Fibroblast of mammary gland (primary cell): Measurements from ENCODE around the gene TM2D3.
A peak's percentile ranks its signal among the peaks of the same experiment; 100 is the strongest.
"Not testable (repeated sequence)": the region's sequence is repeated elsewhere in the genome, so short reads cannot be mapped to it uniquely, and the experiment has no call there.

ENCODE experiments used
- DNase-seq: peaks from one replicate; pipeline ENCODE4 v3.0.0-alpha.2; 2010; ENCODE audit warnings: low read depth
- H3K4me3 ChIP-seq: 2 replicates; pipeline ENCODE4 v1.5.1; 2011; ENCODE audit warnings: low read depth, mild to moderate bottlenecking, low read length, moderate library complexity; ENCODE audit not compliant: control insufficient read depth
- CTCF ChIP-seq: conservative IDR thresholded peaks from 2 replicates; pipeline ENCODE4 v1.5.1; 2011; ENCODE audit warnings: low read depth, low read length, inconsistent platforms; ENCODE audit not compliant: control insufficient read depth, insufficient read depth

Gene TM2D3

GRCh38 chr15:101662203-101662602, 10.0 kb upstream of the TM2D3 start:
- TF ChIP-seq CTCF = no peak
- no peak overlapping the region for H3K4me3 ChIP-seq
- DNase-seq = no peak

GRCh38 chr15:101660005-101660404, 7.8 kb upstream of the TM2D3 start:
- no peak for DNase-seq

GRCh38 chr15:101657968-101658784, 6.0 kb upstream of the TM2D3 start:
- TF ChIP-seq CTCF = no peak
- no peak overlapping the region for H3K4me3 ChIP-seq
- no peak for DNase-seq

More at GRCh38 chr15:101660005-101660404, 7.8 kb upstream of the TM2D3 start:
- no peak for TF ChIP-seq CTCF
- no peak overlapping the region for H3K4me3 ChIP-seq

DNA sequence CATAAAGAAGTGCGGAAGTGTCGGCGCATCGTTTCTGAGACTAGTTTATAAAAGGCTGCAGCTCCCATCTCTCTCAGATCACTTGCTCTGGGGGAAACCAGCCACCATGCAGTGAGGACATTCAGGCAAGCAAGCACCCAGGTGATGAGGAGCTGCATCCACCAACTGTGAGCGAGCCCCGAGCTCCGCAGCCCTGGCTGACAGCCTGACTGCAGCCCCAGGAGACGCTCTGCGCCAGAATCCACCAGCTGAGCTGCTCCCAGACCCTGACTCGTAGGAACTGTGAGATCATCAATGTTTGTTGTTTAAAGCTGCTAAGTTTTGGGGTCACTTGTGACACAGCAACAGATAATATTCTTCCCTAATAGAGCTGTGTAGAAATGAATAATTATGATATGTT, 5.0 kb upstream of the TM2D3 start:
- no peak for DNase-seq
- no peak overlapping the region for H3K4me3 ChIP-seq
- TF ChIP-seq CTCF = no peak

DNA sequence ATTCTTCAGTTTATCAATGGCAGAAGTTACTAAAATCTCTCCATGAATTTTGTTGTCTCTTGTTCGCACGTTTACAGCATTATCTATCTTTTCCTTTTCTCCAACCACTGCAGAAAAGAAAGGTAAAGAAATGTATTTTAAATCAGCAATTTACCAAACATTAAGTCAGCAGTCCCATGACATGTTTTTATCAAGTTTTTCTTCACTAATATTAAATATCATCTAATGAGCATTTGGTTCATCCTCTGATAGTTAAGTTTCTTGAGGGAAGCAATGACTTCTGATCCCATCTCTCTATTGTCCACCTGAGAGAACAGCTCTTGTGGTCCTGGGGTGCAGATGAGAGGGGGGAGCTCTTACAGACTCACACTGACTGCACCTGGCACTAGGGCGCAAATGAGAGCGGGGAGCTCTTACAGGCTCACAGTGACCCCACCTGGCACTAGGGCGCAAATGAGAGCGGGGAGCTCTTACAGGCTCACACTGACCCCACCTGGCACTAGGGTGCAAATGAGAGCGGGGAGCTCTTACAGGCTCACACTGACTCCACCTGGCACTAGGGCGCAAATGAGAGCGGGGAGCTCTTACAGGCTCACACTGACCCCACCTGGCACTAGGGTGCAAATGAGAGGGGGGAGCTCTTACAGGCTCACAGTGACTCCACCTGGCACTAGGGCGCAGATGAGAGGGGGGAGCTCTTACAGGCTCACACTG, 2.6 kb upstream of the TM2D3 start:
- H3K4me3 ChIP-seq, DNase-seq: not testable (repeated sequence)

DNA sequence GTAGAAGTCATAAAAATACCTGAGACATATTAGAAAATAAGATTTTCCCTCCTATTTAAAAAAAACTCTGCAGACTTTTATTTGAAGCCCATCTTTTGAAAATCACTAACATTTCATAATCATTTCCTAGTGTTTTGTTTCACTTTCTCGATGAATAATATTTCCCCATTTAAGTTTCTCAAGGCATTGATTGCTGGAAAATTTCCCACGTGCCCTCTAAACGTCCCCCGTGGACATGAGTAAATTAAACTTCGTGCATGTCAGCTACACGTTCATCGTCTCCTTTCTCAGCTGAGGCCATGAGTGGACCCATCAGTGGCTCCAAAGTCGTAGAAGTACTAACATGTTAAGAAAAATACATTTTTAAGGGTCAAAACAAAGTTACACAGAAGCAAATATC, 2.0 kb upstream of the TM2D3 start:
- no peak for TF ChIP-seq CTCF
- no peak overlapping the region for H3K4me3 ChIP-seq

GRCh38 chr15:101652786-101653430, 727 bp upstream of the TM2D3 start:
- peak overlapping the region; percentile 73 for H3K4me3 ChIP-seq
- TF ChIP-seq CTCF = no peak
- peak; percentile 67 for DNase-seq

More for the DNA sequence above, 2.0 kb upstream of the TM2D3 start:
- no peak for DNase-seq
